Esophagus squamous epithelium (tissue), 5 donors: ENCODE results near the gene PGA3. TPM values are rescaled to one million over a fixed set of nuclear protein-coding genes. Genes with fewer than 3 reads are reported as not detected.
"Not testable (repeated sequence)": the region's sequence is repeated elsewhere in the genome, so short reads cannot be mapped to it uniquely, and the experiment has no call there.

Experiments
- DNase-seq: peaks from one replicate; lab custom pipeline; 2025; lab: John Stamatoyannopoulos, UW
- H3K27ac ChIP-seq, 4 donors: fragments of 200-600 bp; sonication (generic); one replicate each; pipeline ENCODE4 v1.5.1; 2016 to 2019; ENCODE audit warnings: mild to moderate bottlenecking in 1 of 4
- H3K27me3 ChIP-seq, 4 donors: fragments of 200-600 bp; sonication (generic); 1 replicate in 3 of 4; 2 replicates in 1 of 4; pipeline versions ENCODE4 v1.5.1 to v1.6.0; 2017 to 2021; ENCODE audit warnings: antibody characterized with exemption in 1 of 4
- H3K36me3 ChIP-seq, 3 donors: fragments of 200-600 bp; sonication (generic); one replicate each; pipeline ENCODE4 v1.5.1; 2016 to 2019
- H3K4me1 ChIP-seq, 3 donors: fragments of 200-600 bp; sonication (generic); one replicate each; pipeline ENCODE4 v1.5.1; 2017 to 2019
- H3K4me3 ChIP-seq, 4 donors: fragments of 200-600 bp; sonication (generic); 1 replicate in 3 of 4; 2 replicates in 1 of 4; pipeline ENCODE4 v1.5.1; 2016 to 2019; ENCODE audit warnings: mild to moderate bottlenecking in 2 of 4, moderate library complexity in 1 of 4
- H3K9me3 ChIP-seq, 3 donors: fragments of 200-600 bp; sonication (generic); one replicate each; pipeline ENCODE4 v1.5.1; 2016 to 2019
- POLR2A ChIP-seq, 4 donors: fragments of 450-650 bp; IDR thresholded peaks; one replicate each; pipeline ENCODE4 v1.6.1; 2017; ENCODE audit warnings: antibody characterized with exemption in 4 of 4, mild to moderate bottlenecking in 4 of 4, moderate library complexity in 3 of 4
- WGBS, 2 donors: methylation state at CpG; one replicate each; pipeline ENCODE4 v1.1.5; 2018; 5-methylcytosine and 5-hydroxymethylcytosine counted together
- intact Hi-C: fragments of 100-400 bp; cut with DNase I; formaldehyde crosslinking; loops from one replicate; pipeline ENCODE4 v1.15.0; 2022
- total RNA-seq, 4 donors: library from RNA; depleted of rRNA; stranded (reverse); fragments of >200 nt; gene quantifications; one replicate each; pipeline ENCODE4 v1.1.0, GENCODE V29; 2016
- TF ChIP-seq, protein P1 (sequence below), 6 experiments: fragments of 450-650 bp in 4 of 6; fragments of 200-600 bp in 2 of 6; sonication (generic) in 2 of 6; IDR thresholded peaks; one replicate each; pipeline ENCODE4 v1.5.1; 2016 to 2019; ENCODE audit warnings: antibody characterized with exemption in 6 of 6, mild to moderate bottlenecking in 4 of 6, moderate library complexity in 4 of 6
- donor health status: DM: yes; HTN: yes; CAD: no.

The PGA3 gene
- total RNA-seq, result not detected

DNA sequence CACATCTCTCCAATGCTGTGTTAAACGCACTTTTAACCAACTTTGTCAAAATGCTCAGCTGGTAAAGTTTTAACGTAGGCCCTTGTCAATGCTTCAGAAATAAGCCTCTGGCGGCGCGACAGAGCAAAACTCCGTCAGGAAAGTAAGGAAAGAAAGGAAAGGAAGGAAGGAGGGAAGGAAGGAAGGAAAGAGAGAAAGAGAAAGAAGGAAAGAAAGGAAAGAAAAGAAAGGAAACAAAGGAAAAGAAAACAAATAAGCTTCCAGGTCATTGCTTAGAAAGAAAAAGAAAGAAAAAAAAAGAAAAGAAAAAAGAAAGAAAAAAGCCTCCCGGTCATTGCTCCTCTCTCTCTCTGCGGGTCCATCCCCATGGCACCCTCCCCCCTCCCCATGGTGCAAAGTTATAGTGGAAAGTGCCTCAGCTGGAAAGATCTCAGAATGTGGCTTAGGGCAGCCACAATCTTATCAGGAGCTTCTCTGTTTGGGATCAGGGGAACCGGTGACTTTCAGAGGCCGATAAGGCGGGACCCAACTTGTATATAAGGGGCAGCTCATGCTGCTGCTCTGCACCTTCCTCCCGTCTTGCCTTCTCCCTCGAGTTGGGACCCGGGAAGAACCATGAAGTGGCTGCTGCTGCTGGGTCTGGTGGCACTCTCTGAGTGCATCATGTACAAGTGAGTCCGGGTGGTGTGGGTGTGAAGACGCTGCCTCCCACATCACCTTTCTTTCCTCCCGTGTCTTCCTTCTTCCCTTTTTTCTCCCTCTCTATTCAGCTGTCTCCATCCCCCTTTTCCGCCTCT is at the start of gene PGA3:
Gene PGA3 (plus strand): TSS at position 566 of the 797 bp plus-strand sequence. CDS start 50 bp downstream, at position 616.
- H3K4me3 ChIP-seq, H3K27ac ChIP-seq, H3K9me3 ChIP-seq, H3K36me3 ChIP-seq, H3K4me1 ChIP-seq, intact Hi-C loops, DNase-seq: not testable (repeated sequence)
- WGBS, 2 donors, result 60 to 76% methylated on average over 8 to 10 of the region's 18 CpGs
- H3K27me3 ChIP-seq, result peaks cover 0 to 18% (median 0%) of the 10 kb centered on the region in 4 donors

DNA sequence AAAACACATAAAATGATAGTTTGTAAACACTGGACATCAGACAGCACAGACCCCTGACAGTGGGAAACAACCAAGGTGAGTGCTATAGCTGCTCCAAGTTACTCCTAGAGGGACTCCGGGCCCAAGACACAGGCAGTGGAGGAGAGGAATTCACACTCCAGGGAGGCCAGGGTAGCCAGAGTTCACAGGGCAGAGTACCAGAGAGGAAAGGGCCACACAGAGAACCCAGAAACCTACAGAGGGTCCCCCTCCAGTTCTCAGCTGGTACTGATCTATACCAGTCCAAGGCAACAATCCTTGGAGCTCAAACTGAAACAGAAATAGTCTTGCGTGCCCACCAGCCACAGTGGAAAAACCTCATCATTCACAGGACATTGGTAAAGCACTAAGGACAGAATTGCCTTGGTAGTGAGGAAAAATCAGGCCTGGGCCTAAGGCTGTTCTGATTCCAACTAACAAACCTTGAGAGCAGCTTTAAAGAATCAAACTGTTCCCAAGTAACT is 49.7 kb upstream of the PGA3 start:
- DNase-seq, result no peak
- TF ChIP-seq POLR2A (IDR thresholded peaks at IDR 0.05), result no peak
- TF ChIP-seq, protein P1, sequence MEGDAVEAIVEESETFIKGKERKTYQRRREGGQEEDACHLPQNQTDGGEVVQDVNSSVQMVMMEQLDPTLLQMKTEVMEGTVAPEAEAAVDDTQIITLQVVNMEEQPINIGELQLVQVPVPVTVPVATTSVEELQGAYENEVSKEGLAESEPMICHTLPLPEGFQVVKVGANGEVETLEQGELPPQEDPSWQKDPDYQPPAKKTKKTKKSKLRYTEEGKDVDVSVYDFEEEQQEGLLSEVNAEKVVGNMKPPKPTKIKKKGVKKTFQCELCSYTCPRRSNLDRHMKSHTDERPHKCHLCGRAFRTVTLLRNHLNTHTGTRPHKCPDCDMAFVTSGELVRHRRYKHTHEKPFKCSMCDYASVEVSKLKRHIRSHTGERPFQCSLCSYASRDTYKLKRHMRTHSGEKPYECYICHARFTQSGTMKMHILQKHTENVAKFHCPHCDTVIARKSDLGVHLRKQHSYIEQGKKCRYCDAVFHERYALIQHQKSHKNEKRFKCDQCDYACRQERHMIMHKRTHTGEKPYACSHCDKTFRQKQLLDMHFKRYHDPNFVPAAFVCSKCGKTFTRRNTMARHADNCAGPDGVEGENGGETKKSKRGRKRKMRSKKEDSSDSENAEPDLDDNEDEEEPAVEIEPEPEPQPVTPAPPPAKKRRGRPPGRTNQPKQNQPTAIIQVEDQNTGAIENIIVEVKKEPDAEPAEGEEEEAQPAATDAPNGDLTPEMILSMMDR (IDR thresholded peaks at IDR 0.05), result no peak
- Histone ChIP-seq H3K4me3 (no peak overlapping the region), H3K27ac (peak overlapping the region; percentile 63 to 85 (median 83)), H3K27me3 (no peaks in the 10 kb centered on the region), H3K4me1 (peaks cover 21 to 71% (median 54%) of the 10 kb centered on the region in 3 donors), H3K36me3 (peaks cover 0 to 16% (median 0%) of the 10 kb centered on the region in 3 donors), H3K9me3 (peaks cover 0 to 9% (median 0%) of the 10 kb centered on the region in 3 donors)
- intact Hi-C loops, result no loop called here
- 71 to 78% methylated on average over 1 of the region's 2 CpGs for WGBS, 2 donors

DNA sequence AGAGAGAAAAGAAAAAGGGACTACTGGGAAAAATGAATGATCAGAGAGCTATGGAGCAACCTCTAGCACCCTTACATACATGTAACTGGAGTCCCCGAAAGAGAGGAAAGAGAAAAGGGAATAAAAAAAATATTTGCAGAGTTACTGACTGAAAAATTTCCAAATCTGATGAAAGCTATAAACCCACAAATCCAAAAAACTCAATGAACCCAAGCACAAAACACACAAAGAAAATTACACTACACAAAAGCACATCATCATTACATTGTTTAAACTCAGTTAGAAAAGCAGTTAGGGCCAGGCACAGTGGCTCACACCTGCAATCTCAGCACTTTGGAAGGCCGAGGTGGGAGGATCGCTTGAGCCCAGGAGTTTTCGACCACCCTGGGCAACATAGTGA is 48.8 kb upstream of the PGA3 start:
- peaks cover 0 to 16% (median 0%) of the 10 kb centered on the region in 3 donors for H3K36me3 ChIP-seq
- H3K27ac ChIP-seq, result peak overlapping the region in 2 of 4 donors; percentile 81 to 85
- intact Hi-C loops, result no loop called here
- no peak overlapping the region for H3K4me3 ChIP-seq
- H3K4me1 ChIP-seq, result peaks cover 25 to 71% (median 53%) of the 10 kb centered on the region in 3 donors
- H3K9me3 ChIP-seq, result peaks cover 0 to 9% (median 0%) of the 10 kb centered on the region in 3 donors
- no peaks in the 10 kb centered on the region for H3K27me3 ChIP-seq
- no peak for TF ChIP-seq POLR2A (IDR thresholded peaks at IDR 0.05)
- TF ChIP-seq, protein P1 (IDR thresholded peaks at IDR 0.05), result no peak
- DNase-seq, result no peak
- 88 to 98% methylated on average over 4 of the region's 4 CpGs for WGBS, 2 donors

DNA sequence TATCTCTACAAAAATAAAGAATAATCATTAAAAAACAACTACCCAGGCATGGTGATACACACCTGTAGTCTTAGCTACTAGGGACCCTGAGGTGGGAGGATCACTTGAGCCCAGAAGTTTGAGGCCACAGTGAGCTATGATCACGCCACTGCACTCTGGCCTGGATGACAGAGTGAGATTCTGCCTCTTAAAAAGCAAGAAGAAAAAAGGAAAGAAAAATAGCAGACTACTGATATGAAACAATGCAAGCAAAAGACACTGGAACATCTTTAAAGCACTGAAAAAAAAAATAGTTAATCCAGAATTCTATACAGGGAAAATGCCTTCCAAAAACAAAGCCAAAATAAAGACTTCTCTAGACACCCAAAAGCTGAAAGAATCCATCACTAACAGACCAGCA is 48.0 kb upstream of the PGA3 start:
- H3K27ac ChIP-seq, result no peak overlapping the region
- H3K4me1 ChIP-seq, result peaks cover 21 to 71% (median 53%) of the 10 kb centered on the region in 3 donors
- peaks cover 0 to 9% (median 0%) of the 10 kb centered on the region in 3 donors for H3K9me3 ChIP-seq
- intact Hi-C loops, result no loop called here
- H3K27me3 ChIP-seq, result no peaks in the 10 kb centered on the region
- no peak for TF ChIP-seq POLR2A (IDR thresholded peaks at IDR 0.05)
- TF ChIP-seq, protein P1 (IDR thresholded peaks at IDR 0.05), result no peak
- DNase-seq, result no peak
- H3K4me3 ChIP-seq, result no peak overlapping the region
- peaks cover 0 to 16% (median 0%) of the 10 kb centered on the region in 3 donors for H3K36me3 ChIP-seq
- WGBS, 2 donors, result 100% methylated on average over 1 of the region's 1 CpG

DNA sequence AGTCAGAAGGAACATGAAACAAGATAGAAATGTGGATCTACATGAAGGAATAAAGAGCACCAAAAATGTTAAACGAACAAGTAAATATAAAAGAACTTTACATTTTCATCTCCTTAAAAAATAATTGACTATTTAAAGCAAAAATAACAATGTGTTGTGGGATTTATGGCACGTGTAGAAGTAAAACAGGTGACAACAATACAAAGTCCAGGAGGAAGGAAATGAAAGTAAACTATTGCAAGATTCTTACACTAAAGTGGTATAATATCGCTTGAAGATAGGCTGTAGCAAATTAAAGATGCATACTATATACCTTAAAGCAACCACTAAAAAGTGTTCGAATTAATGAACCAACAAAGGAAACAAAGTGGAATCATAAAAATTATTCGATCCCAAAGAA is 47.6 kb upstream of the PGA3 start:
- WGBS, 2 donors, result 89% methylated on average over 5 of the region's 5 CpGs
- peaks cover 0 to 9% (median 0%) of the 10 kb centered on the region in 3 donors for H3K9me3 ChIP-seq
- H3K4me3 ChIP-seq, result no peak overlapping the region
- intact Hi-C loops, result no loop called here
- no peaks in the 10 kb centered on the region for H3K27me3 ChIP-seq
- peaks cover 0 to 16% (median 0%) of the 10 kb centered on the region in 3 donors for H3K36me3 ChIP-seq
- TF ChIP-seq, protein P1 (IDR thresholded peaks at IDR 0.05), result no peak
- TF ChIP-seq POLR2A (IDR thresholded peaks at IDR 0.05), result no peak
- H3K27ac ChIP-seq, result no peak overlapping the region
- no peak for DNase-seq
- H3K4me1 ChIP-seq, result peaks cover 22 to 71% (median 51%) of the 10 kb centered on the region in 3 donors
